HG03139 (cell line): Measurements from ENCODE around the gene MRTFA.
"Not testable (repeated sequence)": the region's sequence is repeated elsewhere in the genome, so short reads cannot be mapped to it uniquely, and the experiment has no call there.

ENCODE experiments used
- ATAC-seq: cut with Tn5 transposase; IDR thresholded peaks from one replicate; pipeline ENCODE4 v1.9.1; 2021; ENCODE audit not compliant: unreplicated experiment

The MRTFA gene

DNA sequence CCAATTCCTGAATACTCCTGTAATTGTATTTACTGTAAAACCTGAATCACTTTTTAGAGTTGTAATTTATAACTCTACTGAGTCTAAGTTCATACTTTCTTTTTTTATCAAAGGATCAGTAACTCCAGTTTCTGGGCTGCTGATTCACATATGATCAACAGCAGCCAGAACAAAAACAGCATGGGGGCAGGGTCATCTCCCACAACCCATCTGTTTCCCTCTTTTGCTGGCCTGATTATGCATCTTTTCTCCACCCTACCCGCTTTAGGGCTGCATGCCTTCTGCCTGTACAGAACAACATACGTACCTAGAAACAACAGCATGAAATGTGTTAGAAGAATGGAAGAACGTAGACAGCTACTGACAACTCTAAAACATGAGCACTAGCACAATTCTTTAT is 76.0 kb downstream of the MRTFA start:
- no peak for ATAC-seq

DNA sequence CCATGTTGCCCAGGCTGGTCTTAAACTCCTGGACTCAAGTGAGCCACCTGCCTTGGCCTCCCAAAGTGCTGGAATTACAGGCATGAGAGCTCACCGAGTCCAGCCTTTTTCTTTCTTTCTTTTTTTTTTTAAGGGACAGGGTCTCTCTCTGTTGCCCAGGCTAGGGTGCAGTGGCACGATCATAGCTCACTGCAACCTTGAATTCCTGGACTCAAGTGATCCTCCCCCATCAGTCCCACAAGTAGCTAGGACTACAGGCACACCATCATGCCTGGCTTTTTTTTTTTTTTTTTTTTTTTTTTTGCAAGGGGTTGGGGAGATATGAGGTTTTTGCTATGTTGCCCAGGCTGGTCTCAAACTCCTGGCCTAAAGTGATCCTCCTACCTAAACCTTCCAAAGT is 78.5 kb downstream of the MRTFA start:
- no peak for ATAC-seq

DNA sequence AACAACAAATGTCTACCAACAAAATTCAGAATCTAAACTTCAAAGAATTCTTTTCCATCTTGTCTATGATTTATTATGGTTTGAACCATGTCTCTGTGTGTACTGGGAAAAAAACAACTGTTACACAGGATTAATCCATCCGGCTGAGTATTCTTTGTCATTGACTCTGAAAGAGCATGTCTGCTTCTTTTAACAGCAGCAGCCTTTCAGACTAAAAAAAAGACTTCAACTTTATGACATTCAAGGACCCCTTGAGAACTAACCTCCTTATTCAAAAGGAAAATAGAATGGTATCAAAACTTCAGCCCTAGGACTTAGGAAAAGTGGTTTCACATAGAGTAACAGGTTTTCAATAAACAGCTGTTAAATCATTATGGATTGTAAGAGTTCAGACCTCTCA is 79.9 kb downstream of the MRTFA start:
- no peak for ATAC-seq

DNA sequence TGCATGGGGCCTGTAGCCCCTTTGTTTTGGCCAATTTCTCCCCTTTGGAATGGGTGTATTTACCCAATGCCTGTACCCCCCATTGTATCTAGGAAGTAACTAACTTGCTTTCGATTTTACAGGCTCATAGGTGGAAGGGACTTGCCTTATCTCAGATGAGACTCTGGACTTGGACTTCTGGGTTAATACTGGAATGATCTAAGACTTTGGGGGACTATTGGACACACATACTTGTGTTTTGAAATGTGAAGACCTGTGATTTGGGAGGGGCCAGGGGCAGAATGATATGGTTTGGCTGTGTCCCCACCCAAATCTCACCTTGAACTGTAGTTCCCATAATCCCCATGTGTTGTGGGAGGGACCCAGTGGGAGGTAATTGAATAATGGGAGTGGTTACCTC is 82.5 kb downstream of the MRTFA start:
- not testable (repeated sequence) for ATAC-seq

DNA sequence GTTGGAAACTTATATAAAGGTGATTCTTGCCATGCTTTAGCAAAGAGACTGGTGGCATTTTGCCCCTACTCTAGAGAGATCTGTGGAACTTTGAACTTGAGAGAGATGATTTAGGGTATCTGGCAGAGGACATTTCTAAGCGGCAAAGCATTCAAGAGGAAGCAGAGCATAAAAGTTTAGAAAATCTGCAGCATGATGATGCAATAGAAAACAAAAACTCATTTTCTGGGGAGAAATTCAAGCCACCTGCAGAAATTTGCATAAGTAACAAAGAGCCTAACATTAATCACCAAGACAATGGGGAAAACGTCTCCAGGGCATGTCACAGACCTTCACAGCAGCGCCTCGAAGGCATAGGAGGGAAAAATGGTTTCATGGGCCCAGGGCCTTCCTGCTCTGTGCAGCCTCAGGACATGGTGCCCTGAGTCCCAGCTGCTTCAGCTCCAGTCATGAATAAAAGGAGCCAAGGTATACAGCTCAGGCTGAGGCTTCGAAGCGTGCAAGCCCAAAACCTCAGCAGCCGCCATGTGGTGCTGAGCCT is 83.4 kb downstream of the MRTFA start:
- no peak for ATAC-seq

DNA sequence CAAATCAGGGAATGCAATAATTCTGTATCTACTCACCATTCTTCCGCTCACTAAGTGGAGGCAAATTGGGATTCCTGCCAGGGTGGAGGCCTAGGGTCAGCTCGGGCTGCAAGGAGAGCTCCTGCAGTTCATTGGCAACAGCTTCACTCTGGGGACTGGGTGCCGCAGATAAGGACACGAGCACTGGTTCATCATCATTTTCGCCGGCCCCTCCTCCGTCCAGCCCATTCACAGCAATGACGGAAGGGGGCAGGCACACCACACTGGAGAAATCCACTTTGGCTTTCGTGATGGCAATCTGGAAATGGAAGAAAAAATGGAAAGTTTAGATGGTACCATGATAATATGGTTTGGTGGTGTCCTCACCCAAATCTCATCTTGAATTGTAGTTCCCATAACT is 84.4 kb downstream of the MRTFA start:
- ATAC-seq, result no peak

DNA sequence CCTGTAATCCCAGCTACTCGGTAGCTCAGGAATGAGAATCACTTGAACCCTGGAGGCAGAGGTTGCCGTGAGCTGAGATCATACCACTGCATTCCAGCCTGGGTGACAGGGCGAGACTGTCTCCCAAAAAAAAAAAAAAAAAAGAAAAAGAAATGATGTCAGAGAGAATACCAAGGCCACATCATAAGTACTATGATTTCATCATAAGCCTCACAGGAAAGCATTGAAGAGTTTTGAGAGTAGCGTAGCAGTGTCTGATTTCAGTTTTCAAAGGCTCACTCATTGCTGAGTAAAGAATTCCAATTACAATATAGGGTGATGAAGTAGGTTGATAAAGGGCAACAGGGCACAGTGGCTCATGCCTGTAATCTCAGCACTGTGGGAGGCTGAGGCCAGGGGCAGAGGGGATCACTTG is 88.8 kb downstream of the MRTFA start:
- no peak for ATAC-seq

DNA sequence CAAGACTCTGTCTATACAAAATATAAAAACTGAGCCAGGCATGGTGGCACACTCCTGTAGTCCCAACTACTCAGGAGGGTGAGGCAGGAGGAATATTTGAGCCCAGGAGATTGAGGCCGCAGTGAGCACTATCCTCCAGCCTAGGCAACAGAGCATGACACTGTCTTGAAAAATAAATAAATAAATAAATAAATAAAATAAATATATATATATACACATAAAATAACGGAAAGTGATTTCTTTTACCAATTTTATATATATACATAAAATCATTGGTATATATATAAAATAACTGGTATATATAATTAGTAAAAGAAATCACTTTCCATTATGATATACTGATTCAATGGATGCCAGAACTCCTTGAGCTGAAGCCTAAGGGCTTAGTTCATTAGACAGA is 91.8 kb downstream of the MRTFA start:
- ATAC-seq, result no peak

DNA sequence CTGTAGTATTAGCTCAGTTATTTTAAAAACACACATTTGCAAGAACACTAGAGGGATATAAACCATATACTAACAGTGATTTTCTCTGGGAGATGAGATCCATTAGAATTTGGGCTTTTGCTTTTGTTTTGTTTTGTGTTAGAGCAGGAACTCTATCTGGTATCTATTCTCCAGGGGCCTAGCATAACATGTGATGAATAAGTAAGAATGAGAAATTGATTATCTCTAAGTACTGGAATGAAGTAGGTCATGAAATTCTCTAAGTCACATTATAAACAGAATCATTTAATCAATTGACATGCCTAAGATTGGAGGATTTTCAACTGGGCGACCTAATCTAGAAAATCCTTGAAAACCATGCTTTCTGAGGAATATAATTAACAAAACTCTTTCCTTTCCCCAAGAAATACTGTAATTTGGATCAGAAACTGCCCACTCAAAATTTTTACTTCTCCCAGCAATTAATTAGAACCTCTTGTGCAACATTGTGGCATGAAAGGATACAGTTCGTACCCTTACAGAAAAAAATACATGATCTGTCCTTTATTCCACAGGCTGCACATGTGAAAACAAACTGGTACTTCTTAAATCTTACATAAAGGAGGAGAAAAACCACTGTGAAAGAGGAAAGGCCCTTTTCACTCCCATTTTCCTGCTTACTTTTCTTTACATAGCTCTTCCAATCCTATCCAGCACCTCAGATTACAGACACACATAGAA is 93.5 kb downstream of the MRTFA start:
- no peak for ATAC-seq

DNA sequence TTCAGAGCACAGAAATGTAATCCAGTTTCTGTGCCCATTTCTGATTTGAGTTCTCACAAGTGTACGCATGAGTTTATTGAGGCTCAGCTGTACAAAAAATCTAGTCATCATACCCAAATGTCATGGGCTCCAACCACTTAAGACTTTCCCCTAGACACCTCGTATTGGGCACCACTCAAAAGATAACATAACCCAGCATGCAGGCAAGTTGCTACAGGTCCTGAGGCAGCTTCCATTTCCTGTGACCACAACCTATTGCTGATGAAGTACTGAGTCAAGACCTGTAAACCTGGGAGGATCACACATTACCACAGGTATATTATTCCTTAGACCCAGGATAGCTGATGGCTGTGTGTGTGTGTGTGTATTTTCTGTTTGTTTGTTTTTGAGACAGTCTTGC is 95.2 kb downstream of the MRTFA start:
- no peak for ATAC-seq

DNA sequence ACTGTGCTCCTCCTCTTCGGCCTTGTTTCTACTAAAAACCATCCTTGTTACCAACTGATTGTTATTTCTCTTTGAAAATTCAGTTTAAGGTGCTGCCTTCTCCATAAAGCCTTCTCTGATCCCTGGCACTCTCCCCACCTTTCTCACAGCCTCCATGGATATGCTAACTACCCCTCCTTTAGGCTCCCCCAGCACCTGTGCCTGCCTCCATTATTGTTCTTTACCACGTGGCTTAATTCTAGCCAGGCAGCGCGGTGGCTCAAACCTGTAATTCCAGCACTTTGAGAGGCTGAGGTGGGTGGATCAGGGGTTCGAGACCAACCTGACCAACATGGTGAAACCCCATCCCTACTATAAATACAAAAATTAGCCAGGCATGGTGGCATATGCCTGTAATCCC is 96.3 kb downstream of the MRTFA start:
- ATAC-seq, result no peak

DNA sequence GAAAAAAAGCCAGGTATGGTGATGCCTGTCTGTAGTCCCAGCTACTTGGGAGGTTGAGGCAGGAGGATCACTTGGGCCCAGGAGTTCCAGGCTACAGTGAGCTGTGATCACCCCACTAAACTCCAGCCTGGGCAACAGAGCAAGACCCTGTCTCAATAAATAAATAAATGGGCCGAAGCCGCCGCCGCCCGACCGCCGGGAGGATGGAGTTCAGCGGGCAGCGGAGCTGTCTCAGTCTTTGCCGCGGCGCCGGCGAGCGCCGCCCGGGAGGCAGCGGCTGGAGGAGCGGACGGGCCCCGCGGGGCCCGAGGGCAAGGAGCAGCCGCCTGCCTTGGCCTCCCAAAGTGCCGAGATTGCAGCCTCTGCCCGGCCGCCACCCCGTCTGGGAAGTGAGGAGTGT is 100.4 kb downstream of the MRTFA start:
- ATAC-seq, result not testable (repeated sequence)

DNA sequence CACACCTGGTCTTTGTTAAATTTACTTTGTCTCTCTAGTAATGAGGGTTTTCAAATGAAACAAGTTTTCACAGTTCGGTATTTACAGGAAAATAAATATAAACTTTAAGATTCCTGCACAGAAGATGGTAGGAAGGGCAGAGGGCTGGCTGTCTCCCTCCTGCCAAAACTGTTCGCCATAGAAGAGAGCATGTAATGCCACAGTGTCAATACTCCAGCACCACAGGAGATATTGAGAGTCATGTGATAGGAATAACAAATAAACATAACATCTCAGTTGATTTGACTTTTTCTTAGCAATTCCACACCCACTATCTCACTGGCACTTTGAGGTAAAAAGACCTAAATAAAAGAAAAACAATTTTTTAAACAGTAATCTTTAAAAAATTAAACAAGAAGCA is 100.9 kb downstream of the MRTFA start:
- ATAC-seq, result no peak

DNA sequence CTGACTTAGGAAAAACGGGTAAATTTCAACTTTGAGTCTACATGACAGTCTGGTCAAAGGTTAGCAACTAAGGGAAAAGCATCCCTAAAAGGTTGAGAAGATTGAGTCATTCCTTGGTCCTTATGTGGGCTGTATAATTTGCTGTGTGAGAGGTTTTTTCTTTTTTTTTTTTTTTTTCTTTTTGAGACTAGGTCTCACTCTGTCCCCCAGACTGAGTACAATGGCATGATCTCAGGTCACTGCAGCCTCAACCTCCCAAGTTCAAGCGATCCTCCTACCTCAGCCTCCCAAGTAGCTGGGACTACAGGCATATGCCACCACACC is 101.4 kb downstream of the MRTFA start:
- ATAC-seq, result no peak

DNA sequence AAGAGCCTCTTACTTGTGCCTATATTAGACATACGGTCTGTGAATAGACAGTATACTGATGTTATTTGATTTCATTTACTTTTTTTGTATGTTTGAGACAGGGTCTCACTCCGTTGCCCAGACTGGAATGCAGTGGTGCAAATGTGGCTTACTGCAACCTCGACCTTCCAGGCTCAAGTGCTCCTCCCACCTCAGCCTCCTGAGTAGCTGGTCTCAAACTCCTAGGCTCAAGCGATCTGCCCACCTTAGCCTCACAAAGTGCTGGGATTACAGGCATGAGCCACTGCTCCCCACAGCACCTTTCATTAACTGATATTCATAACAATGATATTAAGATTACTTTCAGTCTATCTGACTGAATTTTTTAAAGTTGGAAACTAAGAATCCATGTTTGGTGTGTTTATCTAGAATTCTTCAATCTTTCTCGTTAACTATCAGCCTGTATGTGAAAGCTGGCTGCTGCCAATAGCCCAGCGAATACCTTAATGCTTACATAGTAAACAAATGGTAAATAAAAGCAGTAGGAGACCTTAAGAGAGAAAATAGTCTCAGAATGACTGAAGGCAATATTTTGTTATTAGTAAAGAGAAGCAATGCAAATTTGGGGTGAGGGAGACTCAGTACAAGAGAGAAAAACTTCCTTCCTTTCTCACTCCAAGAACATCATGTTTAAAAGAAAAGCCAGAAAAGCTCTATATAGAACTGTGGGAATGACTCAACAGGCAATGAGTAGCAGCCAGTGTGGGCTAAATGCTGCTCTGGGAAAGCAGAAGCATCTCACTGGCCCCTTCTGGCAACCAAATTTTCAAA is 101.9 kb downstream of the MRTFA start:
- no peak for ATAC-seq

DNA sequence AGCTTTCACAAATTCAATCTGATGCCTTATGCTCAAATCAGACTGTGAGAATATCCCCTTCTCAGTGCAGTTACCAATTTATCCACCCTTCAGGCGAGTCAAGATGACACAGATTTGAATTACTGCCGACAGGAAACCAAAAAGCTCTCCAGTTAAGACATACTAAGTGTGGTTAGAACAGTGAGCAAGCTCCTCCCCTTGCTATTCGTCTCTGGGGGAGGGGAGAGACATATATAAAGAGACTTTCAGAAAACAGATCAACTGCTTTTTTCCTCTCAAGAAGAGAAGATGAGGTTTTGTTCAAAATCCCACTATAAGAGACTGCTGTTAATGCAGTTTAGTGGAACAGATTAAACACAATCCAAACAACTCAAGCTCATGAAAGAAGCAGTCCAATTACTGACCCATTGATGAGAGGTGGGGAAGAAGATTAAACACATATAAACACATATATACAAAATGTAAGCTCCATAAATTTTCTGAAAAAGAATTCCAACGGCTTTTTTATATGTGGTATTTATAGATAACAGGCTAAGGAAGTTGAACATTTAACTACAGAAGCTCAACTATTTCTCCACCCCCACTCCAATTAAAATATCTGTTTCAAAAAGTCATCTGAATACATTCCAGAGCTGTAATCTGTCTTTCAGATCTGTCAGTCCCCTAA is 102.7 kb downstream of the MRTFA start:
- no peak for ATAC-seq

DNA sequence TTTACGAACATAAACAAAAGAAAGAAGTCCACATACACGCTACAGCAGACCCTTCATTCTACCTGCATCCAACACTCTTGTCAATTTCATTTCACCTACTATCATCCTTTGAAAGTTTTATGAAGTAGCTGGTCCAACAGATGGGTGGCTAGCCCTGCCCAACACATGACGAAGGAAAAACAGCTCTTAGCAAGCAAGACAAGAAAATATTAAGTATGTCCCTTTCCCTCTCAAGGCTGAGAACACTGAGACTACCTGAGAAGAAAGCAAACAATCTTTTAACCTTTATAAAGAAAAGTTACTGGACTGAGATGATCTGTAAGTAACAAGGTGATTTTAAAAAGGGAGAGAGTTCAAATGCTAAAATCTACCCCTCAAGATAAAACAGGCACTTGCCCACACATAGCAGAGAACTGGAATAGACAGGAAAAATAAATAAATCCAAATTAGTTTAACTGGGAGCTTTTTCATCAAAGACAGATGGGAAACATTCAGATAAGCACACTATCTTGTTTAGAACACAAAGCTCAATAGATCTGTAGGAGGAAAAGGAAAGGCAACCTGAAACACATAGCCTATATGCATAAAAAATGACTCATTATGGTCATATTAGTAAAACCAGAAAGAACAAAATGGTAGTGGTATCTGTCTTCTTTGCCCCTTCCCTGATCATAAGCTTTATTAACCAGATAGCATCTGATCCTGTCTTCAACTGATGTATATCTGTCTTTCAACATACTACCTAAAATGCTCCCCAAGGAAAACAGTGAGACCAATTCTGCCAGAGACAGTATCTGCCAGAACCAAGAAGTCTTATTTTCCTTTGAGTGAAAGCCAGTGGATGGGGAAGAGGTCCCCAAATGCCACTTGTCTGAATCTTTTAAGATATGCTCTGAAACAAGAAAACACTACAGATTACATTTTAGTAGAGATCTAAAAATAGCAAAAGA is 104.3 kb downstream of the MRTFA start:
- no peak for ATAC-seq

DNA sequence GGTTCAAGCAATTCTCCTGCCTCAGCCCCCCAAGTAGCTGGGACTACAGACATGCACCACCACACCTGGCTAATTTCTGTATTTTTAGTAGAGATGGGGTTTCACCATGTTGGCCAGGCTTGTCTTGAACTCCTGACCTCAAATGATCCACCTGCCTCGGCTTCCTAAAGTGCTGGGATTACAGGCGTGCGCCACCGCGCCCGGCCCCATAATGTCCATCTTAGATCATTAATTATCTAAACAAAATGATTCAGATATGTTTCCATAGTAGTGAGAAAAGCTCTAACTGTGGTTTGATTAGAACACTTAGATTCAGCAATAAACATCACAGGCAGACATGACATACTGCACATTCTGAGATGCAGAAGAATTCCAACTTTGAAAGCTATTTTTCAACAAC is 106.1 kb downstream of the MRTFA start:
- not testable (repeated sequence) for ATAC-seq

DNA sequence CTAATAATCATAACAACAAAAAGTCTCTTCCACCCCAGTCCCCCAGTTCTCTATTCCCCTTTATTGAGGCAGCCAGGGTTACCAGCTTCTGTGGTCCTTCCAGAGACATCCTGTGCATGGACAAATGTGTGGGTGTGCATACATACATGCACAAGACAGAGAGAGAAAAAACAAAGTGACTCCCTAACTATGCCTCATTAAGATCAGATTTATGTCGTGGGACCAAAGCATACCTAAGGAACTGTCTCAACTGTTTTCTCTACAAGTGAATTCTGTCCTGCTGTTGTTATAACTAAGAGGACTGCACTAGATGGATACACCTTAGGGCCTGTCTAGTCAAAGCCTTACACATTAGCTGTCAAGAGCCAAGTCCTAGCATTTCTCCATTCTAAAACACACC is 106.7 kb downstream of the MRTFA start:
- ATAC-seq, result no peak

DNA sequence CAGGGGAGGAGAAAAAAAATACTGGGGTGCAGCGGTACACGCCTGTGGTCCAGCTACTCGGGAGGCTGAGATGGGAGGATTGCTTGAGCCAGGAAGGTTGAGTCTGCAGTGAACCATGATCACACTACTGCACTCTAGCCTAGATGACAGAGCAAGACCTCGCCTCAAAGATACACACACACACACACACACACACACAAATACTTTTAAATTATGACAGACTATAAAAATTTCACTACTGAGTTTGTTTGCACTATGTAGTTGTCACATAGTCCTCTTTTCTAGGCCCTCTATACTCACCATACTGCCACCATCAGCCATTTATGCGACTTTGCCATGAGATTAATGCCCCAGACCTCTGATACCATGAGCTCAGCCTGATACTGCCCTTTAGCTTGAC is 109.6 kb downstream of the MRTFA start:
- no peak for ATAC-seq
